ENCODE measurements around the gene CASTOR1.

Gene CASTOR1

DNA sequence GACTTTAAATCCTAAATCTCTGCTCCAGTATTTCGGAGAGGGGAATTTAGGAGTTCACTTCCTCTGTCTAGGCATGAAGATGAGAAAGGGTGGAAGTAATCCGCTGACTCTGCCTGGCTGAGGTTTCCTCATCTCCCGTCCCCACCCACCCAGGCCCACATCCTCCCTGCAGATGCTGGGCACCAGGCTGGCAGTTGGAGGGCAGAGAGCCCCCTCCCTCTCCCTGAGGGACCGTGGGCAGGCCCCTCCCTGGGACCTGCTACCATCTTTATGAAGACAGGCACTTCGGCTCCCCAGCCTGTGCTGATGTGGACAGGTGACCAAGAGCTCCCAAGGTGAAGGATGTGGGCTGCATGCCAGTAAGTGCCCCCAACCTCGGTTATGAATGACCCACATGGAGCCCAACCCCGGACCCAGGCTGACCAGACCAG is 6.7 kb downstream of the CASTOR1 start:
- TF ChIP-seq, protein P1, sequence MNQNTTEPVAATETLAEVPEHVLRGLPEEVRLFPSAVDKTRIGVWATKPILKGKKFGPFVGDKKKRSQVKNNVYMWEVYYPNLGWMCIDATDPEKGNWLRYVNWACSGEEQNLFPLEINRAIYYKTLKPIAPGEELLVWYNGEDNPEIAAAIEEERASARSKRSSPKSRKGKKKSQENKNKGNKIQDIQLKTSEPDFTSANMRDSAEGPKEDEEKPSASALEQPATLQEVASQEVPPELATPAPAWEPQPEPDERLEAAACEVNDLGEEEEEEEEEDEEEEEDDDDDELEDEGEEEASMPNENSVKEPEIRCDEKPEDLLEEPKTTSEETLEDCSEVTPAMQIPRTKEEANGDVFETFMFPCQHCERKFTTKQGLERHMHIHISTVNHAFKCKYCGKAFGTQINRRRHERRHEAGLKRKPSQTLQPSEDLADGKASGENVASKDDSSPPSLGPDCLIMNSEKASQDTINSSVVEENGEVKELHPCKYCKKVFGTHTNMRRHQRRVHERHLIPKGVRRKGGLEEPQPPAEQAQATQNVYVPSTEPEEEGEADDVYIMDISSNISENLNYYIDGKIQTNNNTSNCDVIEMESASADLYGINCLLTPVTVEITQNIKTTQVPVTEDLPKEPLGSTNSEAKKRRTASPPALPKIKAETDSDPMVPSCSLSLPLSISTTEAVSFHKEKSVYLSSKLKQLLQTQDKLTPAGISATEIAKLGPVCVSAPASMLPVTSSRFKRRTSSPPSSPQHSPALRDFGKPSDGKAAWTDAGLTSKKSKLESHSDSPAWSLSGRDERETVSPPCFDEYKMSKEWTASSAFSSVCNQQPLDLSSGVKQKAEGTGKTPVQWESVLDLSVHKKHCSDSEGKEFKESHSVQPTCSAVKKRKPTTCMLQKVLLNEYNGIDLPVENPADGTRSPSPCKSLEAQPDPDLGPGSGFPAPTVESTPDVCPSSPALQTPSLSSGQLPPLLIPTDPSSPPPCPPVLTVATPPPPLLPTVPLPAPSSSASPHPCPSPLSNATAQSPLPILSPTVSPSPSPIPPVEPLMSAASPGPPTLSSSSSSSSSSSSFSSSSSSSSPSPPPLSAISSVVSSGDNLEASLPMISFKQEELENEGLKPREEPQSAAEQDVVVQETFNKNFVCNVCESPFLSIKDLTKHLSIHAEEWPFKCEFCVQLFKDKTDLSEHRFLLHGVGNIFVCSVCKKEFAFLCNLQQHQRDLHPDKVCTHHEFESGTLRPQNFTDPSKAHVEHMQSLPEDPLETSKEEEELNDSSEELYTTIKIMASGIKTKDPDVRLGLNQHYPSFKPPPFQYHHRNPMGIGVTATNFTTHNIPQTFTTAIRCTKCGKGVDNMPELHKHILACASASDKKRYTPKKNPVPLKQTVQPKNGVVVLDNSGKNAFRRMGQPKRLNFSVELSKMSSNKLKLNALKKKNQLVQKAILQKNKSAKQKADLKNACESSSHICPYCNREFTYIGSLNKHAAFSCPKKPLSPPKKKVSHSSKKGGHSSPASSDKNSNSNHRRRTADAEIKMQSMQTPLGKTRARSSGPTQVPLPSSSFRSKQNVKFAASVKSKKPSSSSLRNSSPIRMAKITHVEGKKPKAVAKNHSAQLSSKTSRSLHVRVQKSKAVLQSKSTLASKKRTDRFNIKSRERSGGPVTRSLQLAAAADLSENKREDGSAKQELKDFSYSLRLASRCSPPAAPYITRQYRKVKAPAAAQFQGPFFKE (tag by site-specific recombination; IDR thresholded peaks at IDR 0.05; ENCODE audit: borderline replicate concordance), result no peak
- TF ChIP-seq ZNF19 (tag by site-specific recombination; IDR thresholded peaks at IDR 0.05; ENCODE audit: low read depth) (no peak), PRDM1 (tag by site-specific recombination; IDR thresholded peaks at IDR 0.05) (no peak), ZNF112 (tag by site-specific recombination; IDR thresholded peaks at IDR 0.05) (no peak), GLIS1 (tag by site-specific recombination; IDR thresholded peaks at IDR 0.05) (no peak)
- TF ChIP-seq, protein P2, sequence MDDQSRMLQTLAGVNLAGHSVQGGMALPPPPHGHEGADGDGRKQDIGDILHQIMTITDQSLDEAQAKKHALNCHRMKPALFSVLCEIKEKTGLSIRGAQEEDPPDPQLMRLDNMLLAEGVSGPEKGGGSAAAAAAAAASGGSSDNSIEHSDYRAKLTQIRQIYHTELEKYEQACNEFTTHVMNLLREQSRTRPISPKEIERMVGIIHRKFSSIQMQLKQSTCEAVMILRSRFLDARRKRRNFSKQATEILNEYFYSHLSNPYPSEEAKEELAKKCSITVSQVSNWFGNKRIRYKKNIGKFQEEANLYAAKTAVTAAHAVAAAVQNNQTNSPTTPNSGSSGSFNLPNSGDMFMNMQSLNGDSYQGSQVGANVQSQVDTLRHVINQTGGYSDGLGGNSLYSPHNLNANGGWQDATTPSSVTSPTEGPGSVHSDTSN (CRISPR knock-in tag; IDR thresholded peaks at IDR 0.05), result no peak
- ChIA-PET POLR2A (interaction anchor here (0.8 kb wide), 1 partner anchor 74 kb away, joined by 3 read pairs; the partner anchor contains the start of genes CCDC157 and SF3A1), CTCF (interaction anchor here (0.6 to 1.4 kb wide), 4 partner anchors 10 to 175 kb away, joined by 3 to 8 read pairs (median 4); no protein-coding TSS in a partner anchor)
- H3K4me3 ChIP-seq (ENCODE audit: low read depth, low read length), result no peak overlapping the region
- H3K4me1 ChIP-seq (ENCODE audit: control insufficient read depth, insufficient read depth, low read length), result no peaks in the 10 kb centered on the region
- peaks cover 0 to 17% of the 10 kb centered on the region in 2 experiments; a peak in 1 of 3 replicates for H3K36me3 ChIP-seq (ENCODE audit: control insufficient read depth in 2 of 2, insufficient read depth in 1 of 2, low read length in 2 of 2)
- no peaks in the 10 kb centered on the region for H3K9me3 ChIP-seq (ENCODE audit: control insufficient read depth, insufficient read depth, low read depth, low read length)
- H3K27ac ChIP-seq (ENCODE audit: extremely low read depth, low read depth, low read length), result no peak overlapping the region

DNA sequence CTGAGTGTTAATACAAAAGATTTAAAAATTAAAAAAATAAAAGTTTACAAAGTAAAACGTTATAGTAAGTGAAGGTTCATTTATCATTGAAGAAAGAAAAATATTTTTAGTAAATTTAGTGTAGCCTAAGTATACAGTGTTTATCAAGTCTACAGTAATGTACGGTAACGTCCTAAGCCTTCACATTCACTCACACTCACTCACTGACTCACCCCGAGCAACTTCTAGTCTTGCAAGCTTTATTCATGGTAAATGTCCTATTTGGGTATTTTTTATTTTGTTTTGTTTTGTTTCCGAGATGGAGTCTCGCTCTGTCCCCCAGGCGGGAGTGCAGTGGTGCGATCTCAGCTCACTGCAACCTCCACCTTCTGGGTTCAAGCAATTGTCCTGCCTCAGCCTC is 8.8 kb downstream of the CASTOR1 start:
- CTCF ChIA-PET, result interaction anchor here (0.7 to 1.7 kb wide), 14 partner anchors 11 to 425 kb away, joined by 3 to 11 read pairs (median 4); no protein-coding TSS in a partner anchor
- Histone ChIP-seq H3K9me3 (ENCODE audit: control insufficient read depth, insufficient read depth, low read depth, low read length) (no peaks in the 10 kb centered on the region), H3K4me3 (ENCODE audit: low read depth, low read length) (no peak overlapping the region), H3K4me1 (ENCODE audit: control insufficient read depth, insufficient read depth, low read length) (no peaks in the 10 kb centered on the region), H3K36me3 (ENCODE audit: control insufficient read depth in 2 of 2, insufficient read depth in 1 of 2, low read length in 2 of 2) (peaks cover 0 to 8% of the 10 kb centered on the region in 2 experiments; a peak in 1 of 3 replicates), H3K27ac (ENCODE audit: extremely low read depth, low read depth, low read length) (no peak overlapping the region)
- TF ChIP-seq ZNF214 (tag by site-specific recombination; IDR thresholded peaks at IDR 0.05; ENCODE audit: borderline replicate concordance), result no peak
- no peak for TF ChIP-seq ZIC2 (tag by site-specific recombination; IDR thresholded peaks at IDR 0.05)
- TF ChIP-seq ZNF658 (tag by site-specific recombination; IDR thresholded peaks at IDR 0.05), result no peak
- no peak for TF ChIP-seq YY1 (tag by site-specific recombination; IDR thresholded peaks at IDR 0.05)
- TF ChIP-seq, protein P3, sequence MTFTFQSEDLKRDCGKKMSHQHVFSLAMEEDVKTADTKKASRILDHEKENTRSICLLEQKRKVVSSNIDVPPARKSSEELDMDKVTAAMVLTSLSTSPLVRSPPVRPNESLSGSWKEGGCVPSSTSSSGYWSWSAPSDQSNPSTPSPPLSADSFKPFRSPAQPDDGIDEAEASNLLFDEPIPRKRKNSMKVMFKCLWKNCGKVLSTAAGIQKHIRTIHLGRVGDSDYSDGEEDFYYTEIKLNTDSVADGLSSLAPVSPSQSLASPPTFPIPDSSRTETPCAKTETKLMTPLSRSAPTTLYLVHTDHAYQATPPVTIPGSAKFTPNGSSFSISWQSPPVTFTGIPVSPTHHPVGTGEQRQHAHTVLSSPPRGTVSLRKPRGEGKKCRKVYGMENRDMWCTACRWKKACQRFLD (tag by site-specific recombination; IDR thresholded peaks at IDR 0.05), result no peak
- no peak for TF ChIP-seq ZNF394 (tag by site-specific recombination; IDR thresholded peaks at IDR 0.05; ENCODE audit: borderline replicate concordance)
- no peak for TF ChIP-seq ZNF48 (tag by site-specific recombination; IDR thresholded peaks at IDR 0.05)
- TF ChIP-seq, protein P4, sequence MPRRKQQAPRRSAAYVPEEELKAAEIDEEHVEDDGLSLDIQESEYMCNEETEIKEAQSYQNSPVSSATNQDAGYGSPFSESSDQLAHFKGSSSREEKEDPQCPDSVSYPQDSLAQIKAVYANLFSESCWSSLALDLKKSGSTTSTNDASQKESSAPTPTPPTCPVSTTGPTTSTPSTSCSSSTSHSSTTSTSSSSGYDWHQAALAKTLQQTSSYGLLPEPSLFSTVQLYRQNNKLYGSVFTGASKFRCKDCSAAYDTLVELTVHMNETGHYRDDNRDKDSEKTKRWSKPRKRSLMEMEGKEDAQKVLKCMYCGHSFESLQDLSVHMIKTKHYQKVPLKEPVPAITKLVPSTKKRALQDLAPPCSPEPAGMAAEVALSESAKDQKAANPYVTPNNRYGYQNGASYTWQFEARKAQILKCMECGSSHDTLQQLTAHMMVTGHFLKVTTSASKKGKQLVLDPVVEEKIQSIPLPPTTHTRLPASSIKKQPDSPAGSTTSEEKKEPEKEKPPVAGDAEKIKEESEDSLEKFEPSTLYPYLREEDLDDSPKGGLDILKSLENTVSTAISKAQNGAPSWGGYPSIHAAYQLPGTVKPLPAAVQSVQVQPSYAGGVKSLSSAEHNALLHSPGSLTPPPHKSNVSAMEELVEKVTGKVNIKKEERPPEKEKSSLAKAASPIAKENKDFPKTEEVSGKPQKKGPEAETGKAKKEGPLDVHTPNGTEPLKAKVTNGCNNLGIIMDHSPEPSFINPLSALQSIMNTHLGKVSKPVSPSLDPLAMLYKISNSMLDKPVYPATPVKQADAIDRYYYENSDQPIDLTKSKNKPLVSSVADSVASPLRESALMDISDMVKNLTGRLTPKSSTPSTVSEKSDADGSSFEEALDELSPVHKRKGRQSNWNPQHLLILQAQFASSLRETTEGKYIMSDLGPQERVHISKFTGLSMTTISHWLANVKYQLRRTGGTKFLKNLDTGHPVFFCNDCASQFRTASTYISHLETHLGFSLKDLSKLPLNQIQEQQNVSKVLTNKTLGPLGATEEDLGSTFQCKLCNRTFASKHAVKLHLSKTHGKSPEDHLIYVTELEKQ (tag by site-specific recombination; IDR thresholded peaks at IDR 0.05; ENCODE audit: borderline replicate concordance), result no peak
- POLR2A ChIA-PET, result interaction anchor here (1.4 kb wide), 1 partner anchor 143 kb away, joined by 4 read pairs; no protein-coding TSS in a partner anchor
